Spleen (tissue), 13 donors: ENCODE results near the gene TEX10. TPM values are rescaled to one million over a fixed set of nuclear protein-coding genes. Genes with fewer than 3 reads are reported as not detected.

Experiments
- DNase-seq: peaks from one replicate; pipeline ENCODE4 v3.0.0-alpha.2; 2020
- H3K27ac ChIP-seq, 8 donors: fragments of 200-600 bp; sonication (generic) in 7 of 8; 1 replicate in 4 of 8; 2 replicates in 4 of 8; pipeline versions ENCODE4 v1.5.0 to v1.8.0; 2016 to 2021; ENCODE audit warnings: inconsistent platforms in 4 of 8, mild to moderate bottlenecking in 4 of 8, moderate library complexity in 1 of 8
- H3K27me3 ChIP-seq, 7 donors: fragments of 200-600 bp; sonication (generic) in 6 of 7; replicated peaks in 1 of 7; 1 replicate in 4 of 7; 2 replicates in 3 of 7; pipeline versions ENCODE4 v1.5.0 to v1.8.0; 2016 to 2021; ENCODE audit warnings: inconsistent platforms in 3 of 7, mild to moderate bottlenecking in 1 of 7
- H3K36me3 ChIP-seq, 6 donors: fragments of 200-600 bp; sonication (generic) in 5 of 6; 1 replicate in 4 of 6; 2 replicates in 2 of 6; pipeline versions ENCODE4 v1.5.0 to v1.8.0; 2016 to 2021; ENCODE audit warnings: inconsistent platforms in 2 of 6
- H3K4me1 ChIP-seq, 6 donors: fragments of 200-600 bp; sonication (generic) in 5 of 6; 1 replicate in 3 of 6; 2 replicates in 3 of 6; pipeline versions ENCODE4 v1.5.0 to v1.8.0; 2016 to 2021; ENCODE audit warnings: inconsistent platforms in 3 of 6
- H3K4me3 ChIP-seq, 8 donors: fragments of 200-600 bp; sonication (generic) in 7 of 8; 1 replicate in 4 of 8; 2 replicates in 4 of 8; pipeline versions ENCODE4 v1.5.0 to v1.8.0; 2016 to 2021; ENCODE audit warnings: inconsistent platforms in 4 of 8, mild to moderate bottlenecking in 4 of 8, moderate library complexity in 2 of 8
- H3K9me3 ChIP-seq, 8 donors: fragments of 200-600 bp; sonication (generic) in 7 of 8; 1 replicate in 4 of 8; 2 replicates in 4 of 8; pipeline versions ENCODE4 v1.5.0 to v1.8.0; 2016 to 2021; ENCODE audit warnings: inconsistent platforms in 4 of 8
- CTCF ChIP-seq, 11 experiments: fragments of 200-600 bp in 7 of 11; fragments of 450-650 bp in 4 of 11; sonication (generic) in 4 of 11; IDR thresholded peaks in 8 of 11; conservative IDR thresholded peaks in 3 of 11; 1 replicate in 7 of 11; 2 replicates in 4 of 11; pipeline versions ENCODE4 v1.4.0 to v1.8.0; 2016 to 2021; ENCODE audit warnings: antibody characterized with exemption in 11 of 11, inconsistent platforms in 4 of 11, mild to moderate bottlenecking in 1 of 11
- POLR2A ChIP-seq, 3 donors: fragments of 450-650 bp; IDR thresholded peaks; one replicate each; pipeline ENCODE4 v1.5.1; 2017; ENCODE audit warnings: antibody characterized with exemption in 3 of 3, mild to moderate bottlenecking in 1 of 3
- POLR2AphosphoS5 ChIP-seq, 3 donors: sonication (generic); formaldehyde crosslinking; IDR thresholded peaks; one replicate each; pipeline ENCODE4 v1.5.1; 2017; ENCODE audit warnings: antibody characterized with exemption in 3 of 3
- WGBS, 5 donors: extraction: QIAGEN DNeasy Blood & Tissue Kit in 3 of 5; methylation state at CpG; one replicate each; pipeline versions ENCODE4 v1.1.5 to v1.1.7; 2013 to 2018; 5-methylcytosine and 5-hydroxymethylcytosine counted together
- intact Hi-C: fragments of 100-400 bp; cut with DNase I; formaldehyde crosslinking; loops from one replicate; pipeline ENCODE4 v1.15.0; 2023; ENCODE audit warnings: low total_unique reads
- long read RNA-seq, 2 donors: transcript quantifications; one replicate each; lab custom pipeline, GENCODE V29; 2026
- polyA plus RNA-seq, 3 donors: library from polyadenylated mRNA; stranded (reverse); fragments of 200-250 nt; gene quantifications; one replicate each; pipeline ENCODE4 v1.2.1, GENCODE V29; 2013
- total RNA-seq, 7 donors: library from RNA; depleted of rRNA in 3 of 7; stranded (reverse); fragments of >200 nt in 3 of 7; fragmentation: NEBNext Ultra II Directional in 4 of 7; extraction: Animal tissue kit (Norgen Biotek cat#: 25700) in 4 of 7; gene quantifications; one replicate each; pipeline versions ENCODE4 v1.1.0 to v1.2.1, GENCODE V29; 2016 to 2021
- donor health status: healthy with polysubstance abuse.
- donor health status: DM: no; HTN: no; CAD: no; lungs with moderate emphysema.
- donor health status: DM: no; HTN: no; CAD: no.
- donor health status: Bipolar disorder and iron deficiency.
- donor health status: healthy.
- donor health status: DM: no; HTN: no; CAD: no.
- donor health status: DM: yes; HTN: yes; CAD: no.

TEX10 gene
- 10 to 100 TPM; 15.9 to 26.0 (median 18.6) TPM for total RNA-seq
- polyA plus RNA-seq = 10 to 100 TPM in 2 of 3 donors, 1 to 10 TPM in 1; 8.6 to 10.8 (median 10.1) TPM
- long read RNA-seq, donor 1, full-length matches to known transcripts = 5 of 23 reads
- long read RNA-seq, donor 1, partial matches to known transcripts = 18 of 23 reads
- long read RNA-seq, donor 1, other reads (novel, unspliced or antisense) = 0 of 23 reads
- long read RNA-seq, donor 2, partial matches to known transcripts = 0 of 1 reads
- long read RNA-seq, donor 2, other reads (novel, unspliced or antisense) = 0 of 1 reads

- Histone ChIP-seq H3K27me3 (no peaks in the 10 kb centered on the region), H3K4me1 (peaks cover 21 to 65% (median 40%) of the 10 kb centered on the region in 6 donors), H3K27ac (peak within 1 kb of the TSS; percentile 67 to 92 (median 88)), H3K9me3 (peaks cover 0 to under 1% (median 0%) of the 10 kb centered on the region in 8 donors), H3K4me3 (peak within 1 kb of the TSS; percentile 77 to 96 (median 90)), H3K36me3 (peaks cover 0 to 3% (median 0%) of the 10 kb centered on the region in 6 donors)
- intact Hi-C loops = no loop called here
- peak; percentile 97 for DNase-seq
- WGBS, 5 donors = 0 to 1% (median 0%) methylated on average over 23 to 53 of the region's 53 CpGs
- TF ChIP-seq POLR2A (IDR thresholded peaks at IDR 0.05) (peak in 1 of 3 donors; percentile 17), POLR2AphosphoS5 (IDR thresholded peaks at IDR 0.05) (peak; percentile 91 to 95 (median 93)), CTCF (IDR thresholded peaks at IDR 0.05 in 8 of 11, conservative IDR thresholded peaks at IDR 0.05 in 3 of 11) (peak in 1 of 11 experiments; percentile 8)
Measured at GRCh38 chr9:100352727-100353505, at the start of gene TEX10. TSS of gene TEX10 (minus strand) at chr9:100352942. CDS start at chr9:100349363, 3,579 bp downstream.

GRCh38 chr9:100401042-100401441 is 48.3 kb upstream of the TEX10 start:
- intact Hi-C loops = no loop called here
- Histone ChIP-seq H3K4me3 (no peak overlapping the region), H3K9me3 (no peaks in the 10 kb centered on the region), H3K27me3 (peaks cover 0 to 7% (median 0%) of the 10 kb centered on the region in 7 donors), H3K4me1 (no peaks in the 10 kb centered on the region), H3K27ac (no peak overlapping the region), H3K36me3 (no peaks in the 10 kb centered on the region)
- no peak for DNase-seq
- TF ChIP-seq POLR2A (IDR thresholded peaks at IDR 0.05) (no peak), POLR2AphosphoS5 (IDR thresholded peaks at IDR 0.05) (no peak), CTCF (IDR thresholded peaks at IDR 0.05 in 8 of 11, conservative IDR thresholded peaks at IDR 0.05 in 3 of 11) (no peak)
- WGBS, 5 donors = 86 to 95% (median 91%) methylated on average over 1 of the region's 1 CpG

DNA sequence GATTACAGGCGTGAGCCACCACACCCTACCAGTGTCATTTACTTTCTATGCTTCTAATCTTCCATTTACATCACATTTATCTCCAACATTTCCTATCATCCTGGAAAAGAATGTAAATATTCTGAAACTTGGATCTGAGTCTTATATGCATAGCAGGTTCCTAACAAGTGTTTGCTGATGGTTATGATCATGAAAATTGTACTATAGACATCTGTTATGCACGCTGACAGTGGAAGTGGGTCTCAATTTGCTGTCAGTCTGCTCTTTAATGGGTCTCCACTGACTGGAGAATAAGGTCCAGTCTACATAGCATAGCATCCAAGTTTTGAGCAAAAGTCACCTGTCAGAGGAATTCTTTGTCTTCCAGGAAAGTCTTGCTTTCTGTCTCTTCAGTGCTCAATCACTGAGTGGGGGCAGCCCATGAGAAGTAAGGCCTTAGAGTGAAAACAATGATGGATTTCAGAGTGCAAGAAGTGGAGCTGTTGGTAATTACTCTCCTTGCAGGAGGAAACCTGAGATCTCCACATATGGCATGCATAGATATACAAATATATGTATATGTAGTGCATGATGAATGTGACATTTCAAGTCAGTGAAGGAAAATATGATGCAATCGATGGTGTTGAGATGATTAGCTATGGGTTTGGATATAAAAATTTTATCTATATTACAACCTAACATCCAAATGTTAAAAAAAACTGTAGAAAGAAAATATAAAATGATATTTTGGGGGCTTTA is 45.0 kb upstream of the TEX10 start:
- H3K9me3 ChIP-seq = peaks cover 0 to 5% (median 0%) of the 10 kb centered on the region in 8 donors
- H3K4me1 ChIP-seq = no peaks in the 10 kb centered on the region
- no peaks in the 10 kb centered on the region for H3K27me3 ChIP-seq
- H3K4me3 ChIP-seq = no peak overlapping the region
- H3K27ac ChIP-seq = no peak overlapping the region
- no peak for TF ChIP-seq POLR2A (IDR thresholded peaks at IDR 0.05)
- TF ChIP-seq POLR2AphosphoS5 (IDR thresholded peaks at IDR 0.05) = no peak
- TF ChIP-seq CTCF (IDR thresholded peaks at IDR 0.05 in 8 of 11, conservative IDR thresholded peaks at IDR 0.05 in 3 of 11) = no peak
- WGBS, 5 donors = 86 to 92% (median 91%) methylated on average over 3 of the region's 3 CpGs
- DNase-seq = no peak
- H3K36me3 ChIP-seq = peaks cover 0 to 5% (median 0%) of the 10 kb centered on the region in 6 donors
- intact Hi-C loops = no loop called here
